TTC549 (cell line): ENCODE results near the gene LENEP.
"Not testable (repeated sequence)": the region's sequence is repeated elsewhere in the genome, so short reads cannot be mapped to it uniquely, and the experiment has no call there.

Experiments used
- FAIRE-seq: peaks from 2 replicates; lab custom pipeline; 2012; peaks lifted over from hg19 to GRCh38; lab: Jason Lieb, UNC

Gene LENEP

GRCh38 chr1:154975409-154976059 lies 17.9 kb upstream of the LENEP start:
- FAIRE-seq: no peak

- not testable (repeated sequence) for FAIRE-seq
Measured at GRCh38 chr1:154977762-154978161, 15.6 kb upstream of the LENEP start.

- no peak for FAIRE-seq
Measured at GRCh38 chr1:154978360-154978759, 15.0 kb upstream of the LENEP start.

- no peak for FAIRE-seq
Measured at GRCh38 chr1:154982341-154982740, 11.0 kb upstream of the LENEP start.

- peak; percentile 99 for FAIRE-seq
Measured at GRCh38 chr1:154982897-154983648, 10.3 kb upstream of the LENEP start, which contains the start of gene FLAD1. Gene FLAD1 (plus strand): TSS chr1:154983344. CDS start chr1:154983695, 351 bp downstream.

GRCh38 chr1:154983776-154984466 lies 9.5 kb upstream of the LENEP start:
- no peak for FAIRE-seq

- FAIRE-seq: not testable (repeated sequence)
Measured at GRCh38 chr1:154986736-154987135, 6.7 kb upstream of the LENEP start.

- FAIRE-seq: no peak
Measured at GRCh38 chr1:154987326-154987725, 6.1 kb upstream of the LENEP start.

- no peak for FAIRE-seq
Measured at GRCh38 chr1:154988058-154988954, 5.1 kb upstream of the LENEP start.

- FAIRE-seq: no peak
Measured at GRCh38 chr1:154989195-154989860, 4.1 kb upstream of the LENEP start.

- no peak for FAIRE-seq
Measured at GRCh38 chr1:154990276-154990675, 3.1 kb upstream of the LENEP start.

GRCh38 chr1:154992721-154993571 lies 440 bp upstream of the LENEP start:
- FAIRE-seq: no peak

GRCh38 chr1:154994269-154994587 lies 842 bp downstream of the LENEP start:
- FAIRE-seq: no peak

- FAIRE-seq: no peak
Measured at GRCh38 chr1:154994591-154994990, 1.2 kb downstream of the LENEP start.

- FAIRE-seq: peak; percentile 85
Measured at GRCh38 chr1:154995301-154995983, 2.1 kb downstream of the LENEP start.

GRCh38 chr1:154996966-154997701 lies 3.7 kb downstream of the LENEP start:
- no peak for FAIRE-seq

GRCh38 chr1:154998201-154998780 lies 4.9 kb downstream of the LENEP start:
- no peak for FAIRE-seq

- peak; percentile 91 for FAIRE-seq
Measured at GRCh38 chr1:154998818-154999570, 5.6 kb downstream of the LENEP start.
